Mesodermal cell (in vitro differentiated cells): ENCODE results near the gene ZCCHC14.
"Not testable (repeated sequence)": the region's sequence is repeated elsewhere in the genome, so short reads cannot be mapped to it uniquely, and the experiment has no call there.

ENCODE experiments used
- H3K27ac ChIP-seq: 2 replicates; pipeline ENCODE4 v1.7.0; 2013; ENCODE audit warnings: mild to moderate bottlenecking, low read depth, low read length, moderate library complexity; ENCODE audit not compliant: severe bottlenecking
- H3K36me3 ChIP-seq: 2 replicates; pipeline ENCODE4 v1.7.1; 2013; ENCODE audit warnings: mild to moderate bottlenecking, low read length, moderate library complexity; ENCODE audit not compliant: control insufficient read depth, insufficient read depth
- H3K4me1 ChIP-seq: one replicate; pipeline ENCODE4 v1.7.1; 2013; ENCODE audit warnings: mild to moderate bottlenecking, low read length; ENCODE audit not compliant: insufficient read depth, control insufficient read depth, poor library complexity, severe bottlenecking
- H3K4me3 ChIP-seq: 2 replicates; pipeline ENCODE4 v1.7.0; 2013; ENCODE audit warnings: low read length, control low read depth, mild to moderate bottlenecking; ENCODE audit not compliant: insufficient read depth, poor library complexity, severe bottlenecking; ENCODE audit errors: extremely low read depth
- H3K9me3 ChIP-seq: 2 replicates; pipeline ENCODE4 v1.7.1; 2013; ENCODE audit warnings: mild to moderate bottlenecking, low read length, moderate library complexity; ENCODE audit not compliant: control insufficient read depth
- WGBS, 2 experiments: methylation state at CpG; one replicate each; pipeline ENCODE4 v1.1.5; 2013; ENCODE audit warnings: missing lambda C conversion rate in 2 of 2; ENCODE audit not compliant: insufficient coverage in 2 of 2; 5-methylcytosine and 5-hydroxymethylcytosine counted together

The ZCCHC14 gene

GRCh38 chr16:87525352-87525751 lies 32.5 kb upstream of the ZCCHC14 start:
- no peak overlapping the region for H3K27ac ChIP-seq
- no peaks in the 10 kb centered on the region for H3K36me3 ChIP-seq
- peaks cover 18% of the 10 kb centered on the region for H3K4me1 ChIP-seq
- H3K9me3 ChIP-seq = peaks cover 8% of the 10 kb centered on the region
- WGBS, 2 experiments = 69 to 91% methylated on average over 3 of the region's 4 CpGs
- no peak overlapping the region for H3K4me3 ChIP-seq

- 69 to 85% methylated on average over 3 to 4 of the region's 4 CpGs for WGBS, 2 experiments
- peaks cover 8% of the 10 kb centered on the region for H3K9me3 ChIP-seq
- peaks cover 18% of the 10 kb centered on the region for H3K4me1 ChIP-seq
- H3K4me3 ChIP-seq = no peak overlapping the region
- H3K27ac ChIP-seq = no peak overlapping the region
- H3K36me3 ChIP-seq = no peaks in the 10 kb centered on the region
Measured at GRCh38 chr16:87524407-87524806, 31.6 kb upstream of the ZCCHC14 start.

GRCh38 chr16:87523605-87524004 lies 30.8 kb upstream of the ZCCHC14 start:
- H3K36me3 ChIP-seq, H3K9me3 ChIP-seq: not testable (repeated sequence)

GRCh38 chr16:87521764-87522163 lies 28.9 kb upstream of the ZCCHC14 start:
- H3K4me1 ChIP-seq, H3K27ac ChIP-seq, H3K4me3 ChIP-seq, H3K9me3 ChIP-seq, H3K36me3 ChIP-seq: not testable (repeated sequence)
- WGBS, 2 experiments = 84 to 90% methylated on average over 4 to 7 of the region's 7 CpGs

More at GRCh38 chr16:87523605-87524004, 30.8 kb upstream of the ZCCHC14 start:
- H3K4me1 ChIP-seq = peaks cover 15% of the 10 kb centered on the region
- not testable (repeated sequence) for H3K4me3 ChIP-seq, H3K27ac ChIP-seq
- WGBS, 2 experiments = no CpG with 5 or more reads among the region's 6 CpGs

GRCh38 chr16:87519170-87519569 lies 26.3 kb upstream of the ZCCHC14 start:
- not testable (repeated sequence) for H3K4me3 ChIP-seq, H3K36me3 ChIP-seq, H3K9me3 ChIP-seq, H3K27ac ChIP-seq, H3K4me1 ChIP-seq
- 65% methylated on average over 3 of the region's 4 CpGs; no CpG with 5 or more reads in 1 of the 2 experiments for WGBS, 2 experiments

- H3K4me1 ChIP-seq, H3K36me3 ChIP-seq, H3K9me3 ChIP-seq, H3K4me3 ChIP-seq, H3K27ac ChIP-seq: not testable (repeated sequence)
- WGBS, 2 experiments = 88 to 92% methylated on average over 19 of the region's 21 CpGs
Measured at GRCh38 chr16:87518430-87519051, 25.7 kb upstream of the ZCCHC14 start.

GRCh38 chr16:87517610-87518429 lies 25.0 kb upstream of the ZCCHC14 start:
- H3K4me1 ChIP-seq, H3K4me3 ChIP-seq, H3K27ac ChIP-seq, H3K36me3 ChIP-seq, H3K9me3 ChIP-seq: not testable (repeated sequence)
- 92 to 93% methylated on average over 18 to 25 of the region's 34 CpGs for WGBS, 2 experiments

GRCh38 chr16:87516361-87516760 lies 23.5 kb upstream of the ZCCHC14 start:
- 99 to 100% methylated on average over 1 to 7 of the region's 12 CpGs for WGBS, 2 experiments
- Histone ChIP-seq H3K4me1 (no peaks in the 10 kb centered on the region), H3K27ac (no peak overlapping the region), H3K4me3 (no peak overlapping the region), H3K9me3 (no peaks in the 10 kb centered on the region), H3K36me3 (no peaks in the 10 kb centered on the region)

- Histone ChIP-seq H3K9me3 (no peaks in the 10 kb centered on the region), H3K36me3 (no peaks in the 10 kb centered on the region), H3K27ac (no peak overlapping the region), H3K4me3 (no peak overlapping the region), H3K4me1 (no peaks in the 10 kb centered on the region)
- 87 to 90% methylated on average over 13 of the region's 19 CpGs for whole genome bisulfite sequencing, 2 experiments
Measured at GRCh38 chr16:87515475-87516330, 22.9 kb upstream of the ZCCHC14 start.

- WGBS, 2 experiments = 90 to 94% methylated on average over 3 to 4 of the region's 4 CpGs
- H3K9me3 ChIP-seq, H3K36me3 ChIP-seq, H3K4me1 ChIP-seq, H3K4me3 ChIP-seq, H3K27ac ChIP-seq: not testable (repeated sequence)
Measured at GRCh38 chr16:87509778-87510177, 17.0 kb upstream of the ZCCHC14 start.
